CD4-positive, alpha-beta T cell treated with Interleukin-15 for 4 hours (primary cell): Measurements from ENCODE around the gene HIVEP3.

Source experiments
- DNase-seq: peaks from one replicate; pipeline ENCODE4 v3.0.0-alpha.2; 2020; ENCODE audit warnings: low spot score

HIVEP3 gene

GRCh38 chr1:41582351-41582750, 336.4 kb downstream of the HIVEP3 start:
- no peak for DNase-seq

GRCh38 chr1:41582004-41582325, 336.8 kb downstream of the HIVEP3 start:
- no peak for DNase-seq

GRCh38 chr1:41581216-41582003, 337.3 kb downstream of the HIVEP3 start:
- DNase-seq, result no peak

- no peak for DNase-seq
Observed at GRCh38 chr1:41580520-41581172, 338.1 kb downstream of the HIVEP3 start.

GRCh38 chr1:41580021-41580420, 338.7 kb downstream of the HIVEP3 start:
- no peak for DNase-seq

- no peak for DNase-seq
Observed at GRCh38 chr1:41578712-41579335, 339.9 kb downstream of the HIVEP3 start.

GRCh38 chr1:41576620-41577019, 342.1 kb downstream of the HIVEP3 start:
- no peak for DNase-seq

- no peak for DNase-seq
Observed at GRCh38 chr1:41576206-41576605, 342.5 kb downstream of the HIVEP3 start.

GRCh38 chr1:41574842-41575241, 343.9 kb downstream of the HIVEP3 start:
- no peak for DNase-seq

- peak; percentile 82 for DNase-seq
Observed at GRCh38 chr1:41573785-41574713, 344.7 kb downstream of the HIVEP3 start.

GRCh38 chr1:41573194-41573593, 345.5 kb downstream of the HIVEP3 start:
- DNase-seq, result no peak

GRCh38 chr1:41572224-41572623, 346.5 kb downstream of the HIVEP3 start:
- DNase-seq, result no peak

GRCh38 chr1:41571041-41571440, 347.7 kb downstream of the HIVEP3 start:
- DNase-seq, result no peak

GRCh38 chr1:41568204-41568603, 350.5 kb downstream of the HIVEP3 start:
- DNase-seq, result no peak

- DNase-seq, result no peak
Observed at GRCh38 chr1:41566969-41567368, 351.8 kb downstream of the HIVEP3 start.

- no peak for DNase-seq
Observed at GRCh38 chr1:41566274-41566885, 352.3 kb downstream of the HIVEP3 start.

- DNase-seq, result no peak
Observed at GRCh38 chr1:41564741-41565475, 353.8 kb downstream of the HIVEP3 start.

- no peak for DNase-seq
Observed at GRCh38 chr1:41562328-41562727, 356.4 kb downstream of the HIVEP3 start.

GRCh38 chr1:41560931-41561330, 357.8 kb downstream of the HIVEP3 start:
- no peak for DNase-seq

GRCh38 chr1:41560496-41560895, 358.2 kb downstream of the HIVEP3 start:
- DNase-seq, result no peak

GRCh38 chr1:41559331-41559730, 359.4 kb downstream of the HIVEP3 start:
- no peak for DNase-seq
